GM18867 (cell line): ENCODE measurements around the gene UQCC5.

Experiments used
- ATAC-seq: cut with Tn5 transposase; IDR thresholded peaks from one replicate; pipeline ENCODE4 v1.9.1; 2021; ENCODE audit warnings: mild to moderate bottlenecking, moderate library complexity; ENCODE audit not compliant: unreplicated experiment

The UQCC5 gene

GRCh38 chr3:52503788-52504424 lies 32.5 kb upstream of the UQCC5 start:
- ATAC-seq, result no peak

GRCh38 chr3:52504977-52505376 lies 31.4 kb upstream of the UQCC5 start:
- ATAC-seq, result no peak

GRCh38 chr3:52506266-52506966 lies 30.0 kb upstream of the UQCC5 start:
- ATAC-seq, result no peak

GRCh38 chr3:52507359-52507758 lies 29.0 kb upstream of the UQCC5 start:
- ATAC-seq, result no peak

- ATAC-seq, result no peak
These were observed 26.6 kb upstream of the UQCC5 start for GRCh38 chr3:52509753-52510328.

- ATAC-seq, result no peak
These were observed 24.9 kb upstream of the UQCC5 start for GRCh38 chr3:52511509-52511908.

- no peak for ATAC-seq
These were observed 24.3 kb upstream of the UQCC5 start for GRCh38 chr3:52512105-52512504.

GRCh38 chr3:52512727-52513126 lies 23.7 kb upstream of the UQCC5 start:
- ATAC-seq, result no peak

GRCh38 chr3:52513281-52513680 lies 23.1 kb upstream of the UQCC5 start:
- ATAC-seq, result no peak

GRCh38 chr3:52514576-52514975 lies 21.8 kb upstream of the UQCC5 start:
- no peak for ATAC-seq

GRCh38 chr3:52515192-52515591 lies 21.2 kb upstream of the UQCC5 start:
- ATAC-seq, result no peak

GRCh38 chr3:52516509-52517195 lies 19.8 kb upstream of the UQCC5 start:
- no peak for ATAC-seq

- no peak for ATAC-seq
These were observed 18.3 kb upstream of the UQCC5 start for GRCh38 chr3:52517796-52518722.

- ATAC-seq, result no peak
These were observed 17.5 kb upstream of the UQCC5 start for GRCh38 chr3:52518723-52519444.

GRCh38 chr3:52519445-52520140 lies 16.8 kb upstream of the UQCC5 start:
- no peak for ATAC-seq

- no peak for ATAC-seq
These were observed 16.2 kb upstream of the UQCC5 start for GRCh38 chr3:52520141-52520667.

- no peak for ATAC-seq
These were observed 15.5 kb upstream of the UQCC5 start for GRCh38 chr3:52520716-52521487.

- no peak for ATAC-seq
These were observed 14.9 kb upstream of the UQCC5 start for GRCh38 chr3:52521488-52521824.
